ENCODE measurements around the gene TMPRSS9.

DNA sequence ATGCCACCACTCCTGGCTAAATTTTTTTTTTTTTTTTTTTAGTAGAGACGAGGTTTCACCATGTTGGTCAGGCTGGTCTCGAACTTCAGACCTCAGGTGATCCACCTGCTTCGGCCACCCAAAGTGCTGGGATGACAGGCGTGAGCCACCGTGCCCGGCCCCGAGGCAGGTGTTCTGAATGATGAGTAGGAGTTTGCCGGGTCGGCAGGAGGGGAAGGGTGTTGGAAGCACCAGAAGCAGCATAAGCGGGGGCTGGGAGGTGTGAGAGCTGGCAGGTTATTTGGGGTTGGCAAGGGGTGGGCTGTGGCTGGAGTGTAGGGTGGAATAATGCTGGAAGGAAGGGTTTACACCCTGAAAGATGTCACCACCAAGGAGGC is 29.8 kb upstream of the TMPRSS9 start:
- TF ChIP-seq, protein P1, sequence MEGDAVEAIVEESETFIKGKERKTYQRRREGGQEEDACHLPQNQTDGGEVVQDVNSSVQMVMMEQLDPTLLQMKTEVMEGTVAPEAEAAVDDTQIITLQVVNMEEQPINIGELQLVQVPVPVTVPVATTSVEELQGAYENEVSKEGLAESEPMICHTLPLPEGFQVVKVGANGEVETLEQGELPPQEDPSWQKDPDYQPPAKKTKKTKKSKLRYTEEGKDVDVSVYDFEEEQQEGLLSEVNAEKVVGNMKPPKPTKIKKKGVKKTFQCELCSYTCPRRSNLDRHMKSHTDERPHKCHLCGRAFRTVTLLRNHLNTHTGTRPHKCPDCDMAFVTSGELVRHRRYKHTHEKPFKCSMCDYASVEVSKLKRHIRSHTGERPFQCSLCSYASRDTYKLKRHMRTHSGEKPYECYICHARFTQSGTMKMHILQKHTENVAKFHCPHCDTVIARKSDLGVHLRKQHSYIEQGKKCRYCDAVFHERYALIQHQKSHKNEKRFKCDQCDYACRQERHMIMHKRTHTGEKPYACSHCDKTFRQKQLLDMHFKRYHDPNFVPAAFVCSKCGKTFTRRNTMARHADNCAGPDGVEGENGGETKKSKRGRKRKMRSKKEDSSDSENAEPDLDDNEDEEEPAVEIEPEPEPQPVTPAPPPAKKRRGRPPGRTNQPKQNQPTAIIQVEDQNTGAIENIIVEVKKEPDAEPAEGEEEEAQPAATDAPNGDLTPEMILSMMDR (IDR thresholded peaks at IDR 0.05) = no peak
- no peak for TF ChIP-seq POLR2AphosphoS5 (IDR thresholded peaks at IDR 0.05; ENCODE audit: low read depth, low read length)
